ENCODE data around the gene RPS18.

RPS18 gene

DNA sequence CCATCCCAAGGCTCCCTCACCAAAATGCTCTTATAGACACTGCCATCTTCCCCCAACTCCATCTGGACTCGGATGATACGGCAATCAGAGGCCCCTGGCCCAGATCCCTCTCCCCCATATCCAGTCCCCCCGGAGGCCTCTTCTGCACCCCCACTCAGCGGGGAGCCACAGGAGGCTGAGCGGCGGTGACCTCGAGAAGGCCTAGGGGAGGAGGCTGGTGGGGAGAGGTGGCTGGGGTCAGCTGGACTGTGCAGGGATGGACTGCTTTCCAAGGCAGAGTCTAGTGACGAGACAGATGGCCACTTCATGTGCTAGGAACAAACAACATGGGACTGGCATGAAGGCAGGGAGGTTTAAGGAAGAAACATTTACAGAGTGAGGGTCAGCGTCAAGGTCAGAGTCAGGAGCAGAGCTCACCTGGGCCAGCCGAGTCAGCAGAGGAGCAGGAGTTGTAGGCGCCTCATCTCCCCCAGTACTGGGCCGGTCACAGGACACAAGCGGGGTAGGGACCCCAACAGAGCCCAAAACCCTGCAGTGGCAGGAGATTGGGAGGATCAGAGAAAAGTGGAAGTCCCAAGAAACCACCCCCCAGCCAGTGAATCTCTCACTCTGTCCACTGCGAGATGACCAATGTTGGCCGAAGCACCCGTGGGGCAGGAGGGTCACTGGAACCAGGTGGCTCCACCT, 21.3 kb downstream of the RPS18 start:
- DNase-seq = no peak

DNA sequence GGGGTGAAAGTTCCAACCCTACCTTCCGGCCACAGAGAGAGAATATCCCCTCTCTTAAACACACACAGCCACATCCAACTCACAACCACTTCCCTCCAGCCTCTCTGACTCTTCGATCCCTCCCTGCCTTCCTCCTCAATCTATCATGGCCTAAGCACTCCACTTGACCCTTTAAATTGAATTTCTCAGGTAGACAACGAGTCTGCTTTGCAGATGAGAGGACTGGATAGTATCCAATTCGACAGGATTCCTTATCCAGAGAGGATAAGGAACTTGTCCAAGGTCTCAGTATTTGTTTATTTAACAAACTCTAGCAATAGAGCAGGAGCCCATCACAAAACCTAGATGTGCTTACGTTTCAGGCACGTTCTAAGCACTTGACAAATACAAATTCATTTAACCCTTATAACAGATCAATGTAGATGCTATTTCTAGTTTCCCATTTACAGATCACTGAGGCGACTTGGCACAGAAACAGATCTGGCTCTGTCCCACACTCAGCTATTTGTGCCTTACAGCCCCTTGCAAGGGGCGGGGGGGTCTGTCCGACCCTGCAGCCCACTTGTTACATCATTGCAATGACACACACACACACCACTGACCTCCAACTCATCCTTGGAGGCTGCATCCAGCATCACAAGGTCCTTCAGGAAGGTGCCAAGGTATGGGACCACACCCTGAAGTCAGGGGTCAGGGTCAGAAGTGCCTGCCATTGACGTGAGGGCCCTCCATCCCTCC, 22.4 kb downstream of the RPS18 start:
- DNase-seq = no peak

DNA sequence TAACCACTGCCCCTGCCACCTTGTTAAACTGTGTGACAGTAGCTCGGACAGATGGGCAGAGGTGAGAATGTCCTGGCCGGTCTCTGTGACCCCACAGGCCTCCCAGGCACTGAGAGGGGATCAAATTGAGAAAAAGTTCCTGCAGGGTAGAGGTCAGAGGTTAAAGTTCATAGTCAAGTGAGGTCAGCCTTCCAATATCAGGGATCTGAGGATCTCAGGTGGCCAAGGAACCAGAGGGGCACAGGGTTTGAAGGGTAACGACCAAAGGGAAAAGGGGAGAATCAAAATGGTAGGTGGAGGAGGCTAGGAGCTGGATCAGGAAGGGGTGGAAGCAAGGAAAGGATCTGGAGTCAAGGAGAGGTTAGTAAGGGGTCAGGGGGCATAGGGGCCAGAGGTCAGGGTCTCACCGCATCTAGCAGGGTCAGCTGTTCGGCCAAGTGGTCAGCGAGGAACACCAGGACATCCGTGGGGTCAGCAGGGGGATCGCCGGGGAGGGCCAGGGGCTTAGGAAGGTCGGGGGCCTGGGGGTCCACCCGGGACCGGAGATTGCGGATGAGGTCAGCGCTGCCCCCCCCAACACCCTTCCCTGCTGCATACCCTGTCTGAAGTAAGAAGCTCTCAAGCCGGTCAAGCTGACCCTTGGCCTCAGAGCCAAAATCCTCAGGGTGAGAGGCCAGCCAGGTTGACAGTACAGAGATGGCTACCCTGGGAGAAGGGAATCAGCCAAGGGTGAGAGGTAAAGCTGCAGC, 23.9 kb downstream of the RPS18 start:
- DNase-seq = no peak

DNA sequence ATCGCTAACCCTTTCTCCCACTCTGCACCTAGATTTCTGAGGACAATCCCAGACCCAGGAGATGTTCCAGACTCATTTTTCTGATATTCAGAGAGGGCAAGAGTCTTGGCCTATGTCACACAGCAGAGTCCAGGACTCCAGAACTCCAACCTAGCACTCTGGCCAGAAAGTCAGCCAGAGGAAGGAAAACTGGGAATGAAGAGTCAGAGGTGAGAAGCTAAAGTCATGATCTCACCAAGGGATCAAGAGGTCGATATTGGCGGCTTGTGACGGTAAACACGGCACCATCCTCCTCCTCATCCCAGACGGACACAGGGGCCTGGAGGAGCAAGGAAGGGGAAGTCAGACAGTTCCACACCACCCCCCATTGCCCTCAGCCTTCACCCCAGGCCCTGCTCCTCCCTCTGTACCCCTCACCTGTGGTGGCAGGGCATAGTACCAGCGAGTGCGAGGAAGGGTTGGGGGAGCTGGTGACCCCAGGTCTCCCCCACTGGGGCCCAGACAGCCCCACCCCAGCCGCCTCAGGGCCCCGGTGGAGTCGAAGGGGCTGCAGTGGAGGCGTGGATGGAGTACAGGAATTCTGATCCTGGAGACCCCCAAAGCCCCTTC, 25.0 kb downstream of the RPS18 start:
- no peak for DNase-seq

DNA sequence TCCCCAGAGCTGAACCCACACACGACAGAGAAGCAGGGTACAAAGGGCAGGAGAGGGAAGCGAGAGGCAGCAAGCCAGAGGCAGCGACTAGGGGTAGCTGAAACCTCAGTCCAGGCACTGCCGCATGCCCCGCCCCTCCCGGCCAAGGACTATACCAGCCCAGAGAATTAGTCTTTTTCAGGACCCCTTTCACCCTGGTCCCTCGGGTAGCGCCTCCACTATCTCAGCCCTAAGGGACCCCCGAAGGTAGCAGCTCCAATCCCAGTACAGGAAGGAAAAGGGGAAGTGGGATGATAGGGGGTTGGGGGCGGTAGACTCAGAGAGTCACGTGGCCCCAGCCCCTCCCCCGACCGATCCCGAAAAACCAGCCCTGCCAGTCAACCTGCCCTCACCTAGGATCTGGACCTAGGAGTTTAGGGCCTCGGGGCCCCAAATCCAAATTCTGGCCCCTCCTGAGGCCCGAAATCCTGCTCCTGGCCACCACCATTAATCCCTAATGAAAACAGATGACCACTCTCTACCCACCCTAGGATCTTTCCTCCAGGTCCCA, 25.6 kb downstream of the RPS18 start:
- no peak for DNase-seq

DNA sequence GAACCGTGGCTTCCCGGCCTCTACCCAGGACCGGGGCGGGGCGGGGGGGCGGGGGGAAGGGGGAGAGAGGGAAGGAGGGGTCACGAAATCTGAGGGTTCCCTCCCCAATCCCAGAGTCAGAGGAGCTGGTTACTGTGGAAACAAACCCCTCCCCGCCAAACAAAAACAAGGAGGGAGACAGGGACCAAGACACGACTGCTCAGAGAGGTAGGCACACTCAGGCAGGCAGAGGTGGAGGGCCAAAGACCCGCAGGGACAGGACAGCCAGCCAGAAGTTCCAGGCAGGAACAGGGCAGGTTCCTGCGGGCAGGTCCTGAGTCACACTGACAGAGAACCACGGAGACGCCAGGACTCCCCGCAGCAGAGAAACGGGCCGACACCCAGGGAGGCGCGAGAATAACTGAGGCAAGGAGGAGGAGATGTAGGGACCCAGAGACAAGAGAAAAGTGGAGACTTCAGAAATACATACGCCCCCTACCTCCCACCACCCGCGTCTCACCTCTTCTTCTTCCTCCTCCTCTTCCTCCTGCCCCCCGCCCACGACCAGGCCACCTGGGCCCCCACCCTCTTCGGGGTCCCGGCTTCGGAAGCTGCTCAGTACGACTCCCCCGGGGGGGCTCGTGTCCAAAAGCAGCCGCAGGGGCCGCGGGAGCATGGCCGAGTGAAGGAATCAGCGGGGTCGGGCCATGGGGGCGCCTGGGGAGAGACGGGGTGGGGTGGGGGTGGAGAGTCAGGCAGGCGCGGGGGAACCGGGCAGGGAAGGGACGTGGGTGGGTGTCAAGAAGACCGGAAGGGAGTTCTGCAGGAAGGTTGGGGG, 26.3 kb downstream of the RPS18 start:
- no peak for DNase-seq

DNA sequence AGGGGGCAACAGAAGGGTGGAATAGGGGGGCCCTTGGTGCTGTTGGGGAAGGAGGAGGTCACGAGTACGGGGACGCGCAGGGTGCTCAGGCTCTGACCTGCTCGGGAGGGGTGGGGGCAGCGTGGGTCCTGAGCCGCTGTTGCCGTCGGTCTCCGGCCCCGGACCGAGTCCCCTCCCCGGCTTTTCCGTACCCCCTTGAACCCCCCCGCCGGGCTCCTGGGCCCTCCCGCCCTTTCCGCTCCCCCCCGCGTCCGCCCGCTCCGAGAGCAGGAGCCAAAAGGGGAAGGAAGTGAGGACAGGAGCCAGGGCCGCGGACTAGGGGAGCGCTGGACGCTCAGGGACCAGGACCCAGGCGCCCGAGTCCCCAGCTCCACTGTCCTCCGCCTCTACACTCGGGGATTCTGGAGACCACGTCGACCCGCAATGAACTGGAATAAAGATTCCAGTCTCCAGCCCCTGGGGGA, 26.9 kb downstream of the RPS18 start, which contains the start of gene RGL2:
Gene RGL2, minus strand, starts transcription at position 170 of the 464 bp plus-strand sequence. CDS start 332 bp downstream, outside the sequence.
- DNase-seq = peak; percentile 53

DNA sequence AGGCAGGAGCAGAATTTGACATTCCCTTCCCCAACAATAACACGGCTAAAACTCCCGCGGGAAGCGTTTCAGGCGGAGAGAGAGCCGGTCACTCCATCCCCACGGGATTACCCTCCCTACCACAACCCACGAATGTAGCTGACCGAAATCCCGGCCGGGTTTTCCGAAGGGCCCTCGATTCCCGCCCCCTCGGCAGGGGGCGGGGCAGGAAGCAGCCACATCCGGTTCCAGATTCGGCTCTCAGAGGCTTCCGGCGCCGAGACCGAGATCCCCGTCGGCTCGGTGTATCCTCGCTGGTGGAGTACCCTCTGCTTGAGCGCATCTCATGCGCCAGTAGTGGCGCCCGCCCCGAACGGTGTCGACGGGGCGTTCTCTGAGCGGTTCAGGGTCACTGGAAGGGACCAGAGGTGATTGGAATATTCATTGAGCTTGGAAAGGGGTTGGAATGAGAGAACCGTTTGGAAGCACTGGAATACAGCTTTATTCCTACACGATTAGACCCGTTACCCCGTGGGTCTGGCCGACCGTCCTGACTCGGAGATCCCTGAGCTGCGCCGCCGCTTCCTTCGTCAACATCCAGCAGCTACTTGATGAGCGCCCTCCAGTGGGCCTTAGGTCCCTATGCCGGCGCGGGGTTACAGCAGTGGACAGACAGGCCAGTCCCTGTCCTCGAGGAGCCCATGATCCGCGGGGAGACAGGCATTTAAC, 27.5 kb downstream of the RPS18 start:
- DNase-seq = peak; percentile 88

DNA sequence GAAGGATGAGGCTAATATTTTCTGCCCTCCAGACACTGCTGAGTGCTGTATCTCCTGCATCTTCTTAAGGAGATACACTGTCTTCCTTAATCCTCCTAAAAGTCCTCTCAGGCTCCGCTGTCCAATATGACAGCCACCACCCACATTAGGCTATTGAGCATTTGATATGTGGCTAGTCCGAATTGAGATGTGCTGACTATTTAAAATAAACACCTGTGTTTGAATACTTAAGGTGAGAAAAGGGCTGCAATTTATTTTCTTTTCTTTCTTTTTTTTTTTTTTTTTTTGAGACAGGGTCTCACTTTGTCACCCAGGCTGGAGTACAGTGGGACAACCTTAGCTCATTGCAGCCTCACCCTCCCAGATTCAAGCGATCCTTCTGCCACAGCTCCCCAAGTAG, 30.0 kb downstream of the RPS18 start:
- no peak for DNase-seq

DNA sequence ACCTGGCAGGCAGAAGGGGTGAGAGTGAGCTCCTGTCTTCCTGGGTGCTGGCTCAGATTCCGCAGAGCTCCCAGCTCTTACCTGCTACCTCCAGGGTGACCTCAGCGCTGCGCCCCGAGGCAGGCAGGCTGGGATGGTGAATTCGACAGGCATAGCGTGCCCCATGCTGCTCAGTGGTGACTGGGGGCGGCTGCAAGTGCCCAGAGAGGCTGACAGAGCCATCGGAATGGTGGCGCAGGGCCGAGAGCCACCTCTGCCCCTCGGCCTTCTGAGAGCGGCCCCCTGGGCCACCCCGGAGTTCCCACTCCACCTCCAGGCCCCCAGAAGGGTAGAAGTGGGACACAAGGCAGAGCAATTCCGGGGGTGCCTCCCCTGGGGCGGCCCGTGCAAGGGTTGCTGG, 32.3 kb downstream of the RPS18 start:
- DNase-seq = no peak

DNA sequence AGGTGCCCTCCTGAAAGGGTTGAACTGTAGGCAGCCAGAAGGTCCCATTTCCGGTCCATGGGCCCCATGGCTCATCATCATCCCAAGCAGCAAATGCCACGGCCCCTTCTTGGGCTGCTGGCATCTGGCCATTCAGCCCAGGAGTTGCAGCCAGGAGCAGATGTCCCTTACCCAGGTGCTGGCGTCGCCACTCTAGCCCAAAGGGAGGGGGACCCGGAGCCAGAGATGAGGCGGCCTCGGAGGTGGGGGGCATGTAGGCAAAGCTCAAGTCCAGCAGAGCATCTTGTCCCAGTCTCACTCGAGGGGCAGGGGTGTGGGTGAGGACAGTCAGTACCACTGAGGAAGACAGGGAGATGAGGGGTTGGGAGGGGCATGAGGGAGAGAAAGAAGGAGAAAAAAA, 33.2 kb downstream of the RPS18 start:
- DNase-seq = no peak

DNA sequence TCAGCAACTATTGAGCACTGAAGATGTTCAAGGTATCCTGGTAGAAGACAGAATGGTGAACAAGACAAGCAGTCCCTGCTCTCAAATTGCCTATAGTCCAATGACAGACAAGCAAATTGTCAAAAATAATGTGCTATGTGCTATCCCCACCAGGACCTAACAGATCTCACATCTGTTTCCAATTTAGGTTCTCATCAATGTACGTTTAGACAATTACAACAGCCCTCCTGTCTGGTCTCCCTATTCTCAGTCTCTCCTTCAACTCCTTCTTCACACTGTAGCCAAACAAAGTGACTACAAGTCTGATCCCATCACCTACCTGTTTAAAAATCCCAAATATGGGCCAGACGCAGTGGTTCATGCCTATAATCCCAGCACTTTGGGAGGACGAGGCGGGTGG, 34.5 kb downstream of the RPS18 start:
- DNase-seq = no peak

DNA sequence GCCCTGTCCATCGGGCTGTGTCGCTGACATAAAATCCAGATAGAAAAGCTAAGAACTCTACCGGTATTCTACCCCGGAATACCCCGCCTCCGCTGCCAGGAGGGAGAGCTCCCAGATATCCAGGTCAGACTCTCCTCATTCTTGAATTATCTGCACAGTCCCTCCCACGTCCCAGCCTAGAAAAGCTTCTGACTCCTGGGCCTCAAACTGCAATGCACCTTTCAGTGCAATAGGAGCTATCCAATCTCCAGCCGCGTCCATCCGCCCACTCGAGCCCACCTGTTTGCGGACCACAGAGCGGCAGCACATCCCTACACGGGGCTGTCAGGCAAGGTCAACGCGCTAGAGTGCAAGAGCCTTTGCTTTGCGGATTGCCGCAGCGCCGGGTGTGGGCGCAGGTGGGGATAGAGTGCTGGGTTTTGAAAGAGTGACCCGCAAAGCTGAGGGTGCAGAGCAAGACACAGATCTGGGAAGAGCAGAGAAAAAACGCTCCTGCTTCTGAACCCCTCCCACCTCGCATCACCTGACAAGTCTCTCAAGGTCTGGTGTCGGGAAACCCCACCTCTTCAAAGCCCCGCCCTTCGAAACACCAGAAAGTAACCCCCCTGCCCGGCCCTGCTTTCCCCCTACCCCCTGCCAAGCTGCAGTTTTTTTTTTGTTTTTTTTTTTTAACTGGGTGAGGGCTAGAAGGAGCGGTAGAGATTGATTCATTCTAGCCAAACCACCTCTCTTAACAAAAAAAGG, 40.7 kb downstream of the RPS18 start:
- DNase-seq = peak; percentile 23

DNA sequence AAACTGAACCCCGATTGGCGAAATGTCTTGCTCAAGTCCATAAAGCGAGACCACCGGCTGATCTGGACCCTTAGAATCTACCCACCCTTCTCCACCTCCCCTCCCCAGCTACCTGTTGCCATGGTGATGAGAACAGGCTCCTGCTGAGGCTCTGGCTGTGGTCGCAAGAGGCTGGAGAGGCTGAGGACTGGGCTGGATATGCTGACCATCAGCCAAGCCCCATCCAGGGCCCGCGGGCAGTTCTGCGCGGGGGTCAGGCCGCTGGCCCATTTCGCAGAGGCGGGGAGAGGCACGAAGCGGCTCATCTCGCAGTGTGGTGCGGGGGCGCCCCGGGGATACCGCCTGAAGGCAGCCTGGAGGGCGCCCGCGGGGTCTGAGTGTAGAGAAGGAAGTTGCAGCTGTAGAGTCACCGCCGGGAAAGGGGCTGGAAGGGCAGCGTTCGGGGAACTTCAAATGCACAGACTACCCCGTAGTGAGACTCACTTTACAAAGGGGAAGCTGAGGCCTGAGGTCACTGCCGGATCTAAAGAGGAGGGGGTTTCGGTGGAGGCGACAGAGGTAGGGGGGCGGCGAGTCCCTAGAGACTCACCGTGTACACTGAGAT, 41.3 kb downstream of the RPS18 start:
- DNase-seq = no peak

DNA sequence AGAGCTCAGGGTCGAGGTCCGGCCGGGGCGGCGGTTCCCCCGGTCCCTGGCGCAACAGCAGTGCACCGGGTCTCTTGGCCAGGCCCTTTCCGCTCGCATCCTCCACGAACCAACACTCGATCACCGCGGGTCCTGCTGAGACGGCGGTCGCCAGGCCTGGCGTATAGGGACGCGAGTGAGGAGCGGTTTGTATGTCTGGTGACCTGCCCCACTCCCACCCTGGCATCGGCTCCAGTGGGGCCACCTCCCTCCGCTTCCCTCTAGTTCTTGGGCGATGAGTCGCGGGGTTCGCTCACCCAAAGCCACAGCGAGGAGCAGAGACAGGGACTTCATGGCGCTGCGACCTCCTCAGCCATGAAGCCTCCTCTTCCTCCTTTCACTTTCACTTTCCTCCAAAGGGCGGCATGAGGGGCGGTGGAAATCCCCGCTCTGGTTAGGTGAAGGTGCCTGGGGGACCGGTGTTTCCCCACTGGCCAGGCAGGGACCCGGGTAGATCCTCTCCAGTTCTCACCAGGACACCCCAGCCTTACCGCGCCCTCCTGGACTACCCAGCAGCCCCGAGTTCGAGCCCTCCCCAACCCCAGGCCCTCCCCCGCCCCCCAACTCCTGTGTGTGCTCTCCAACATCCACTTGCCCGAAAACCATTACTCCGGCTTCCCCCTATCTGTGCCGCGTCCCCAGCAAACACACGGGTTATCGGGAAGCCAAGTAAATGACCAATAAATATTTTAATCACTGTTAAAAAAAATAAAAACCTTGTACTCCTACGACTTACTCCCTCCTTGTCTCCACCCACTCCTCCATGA, 42.0 kb downstream of the RPS18 start, which contains the start of gene TAPBP:
Gene TAPBP, minus strand, starts transcription at position 370 of the 806 bp plus-strand sequence. Its CDS starts 37 bp downstream, at position 333.
- DNase-seq = peak; percentile 51

DNA sequence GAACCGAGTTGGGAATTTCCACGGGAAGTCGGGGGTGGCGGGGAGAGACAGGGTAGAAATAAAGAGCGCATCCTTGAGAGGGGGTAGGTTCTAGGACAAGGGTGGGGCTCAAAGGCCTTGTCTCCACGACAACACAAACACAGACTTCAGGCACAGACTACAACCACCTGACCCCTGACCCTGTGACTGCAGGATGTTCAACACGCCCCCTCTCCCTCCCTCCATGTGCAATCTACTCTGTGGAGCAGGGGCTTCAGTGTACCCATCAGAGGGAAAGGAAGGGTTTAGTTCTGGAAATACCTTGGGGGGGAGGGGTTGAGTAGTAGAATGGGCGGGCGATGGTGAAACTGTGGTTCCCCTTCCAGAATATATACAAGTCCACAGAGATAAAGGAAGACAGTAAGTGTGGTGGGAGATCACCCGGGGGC, 42.7 kb downstream of the RPS18 start:
- DNase-seq = no peak

DNA sequence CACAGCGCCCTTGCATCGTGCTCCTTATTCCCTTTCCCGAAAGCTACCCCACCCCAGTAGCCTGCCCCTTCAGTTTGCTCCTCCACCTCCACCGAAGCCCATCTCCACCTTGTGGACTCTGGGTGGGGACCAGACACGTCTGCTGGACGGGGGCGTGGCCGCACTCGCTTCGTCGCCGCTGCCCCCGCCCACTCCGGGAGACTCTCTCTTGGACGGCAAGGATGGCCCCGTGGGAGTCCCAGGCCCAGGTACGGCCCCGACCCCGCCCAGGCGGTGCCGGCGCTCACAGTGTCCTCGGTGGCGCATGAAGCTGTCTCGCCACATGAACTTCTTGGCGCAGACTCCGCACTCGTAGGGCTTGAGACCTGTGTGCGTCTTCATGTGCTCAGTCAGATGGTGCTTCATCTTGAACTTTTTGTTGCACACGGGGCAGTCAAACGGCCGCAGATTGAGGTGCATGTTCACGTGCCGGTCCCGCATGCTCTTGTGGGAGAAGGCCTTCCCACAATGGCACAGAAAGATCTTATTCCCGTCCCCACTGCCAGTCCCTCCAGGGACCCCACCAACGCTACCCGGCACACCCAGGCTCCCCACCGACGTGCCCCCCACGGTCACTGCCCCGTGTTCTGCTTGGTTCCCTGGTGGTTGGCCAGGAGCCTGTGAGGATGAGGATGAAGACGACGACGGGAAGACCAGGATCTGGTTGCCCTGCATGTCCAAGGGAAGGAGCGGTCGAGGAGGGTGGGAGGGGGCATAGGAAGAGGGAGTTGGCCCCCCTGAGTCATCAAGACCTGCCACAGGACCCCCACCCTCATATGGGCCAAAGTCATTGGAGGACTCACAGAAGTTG, 43.3 kb downstream of the RPS18 start:
- DNase-seq = no peak

All from activated gamma-delta T cell (primary cell).